ENCODE data around the gene DYNC2H1. TPM values are rescaled to one million over a fixed set of nuclear protein-coding genes. Genes with fewer than 3 reads are reported as not detected.

Gene DYNC2H1
- polyA plus RNA-seq, 1 donor (not counting 4 experiments of a cell fraction or from before 2014, with no cell fraction given): 18.5 TPM

DNA sequence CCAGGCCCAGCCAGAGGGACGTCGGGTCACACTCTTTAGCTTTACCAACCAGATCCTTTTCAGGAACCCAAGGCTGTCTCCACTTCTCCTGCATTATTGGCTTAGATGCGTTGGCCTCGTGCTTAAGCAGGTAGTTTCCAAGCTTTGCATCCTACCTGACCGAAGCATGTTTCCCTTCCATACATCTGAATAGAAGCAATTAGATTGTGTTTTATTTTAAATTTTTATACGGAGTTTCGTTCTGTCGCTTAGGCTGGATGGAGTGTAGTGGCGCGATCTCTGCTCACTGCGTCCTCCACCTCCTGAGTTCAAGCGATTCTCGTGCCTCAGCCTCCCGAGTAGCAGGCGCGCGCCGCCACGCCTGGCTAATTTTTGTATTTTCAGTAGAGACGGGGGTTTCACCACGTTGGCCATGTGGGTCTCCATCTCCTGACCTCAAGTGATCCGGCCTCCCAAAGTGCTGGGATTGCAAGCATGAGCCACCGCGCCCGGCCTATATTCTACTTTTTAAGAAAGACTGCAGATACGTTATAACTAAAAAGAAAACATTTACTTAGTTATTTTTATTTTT is 677 bp downstream of the DYNC2H1 start:
- H3K27ac ChIP-seq (ENCODE audit: control insufficient read depth, insufficient read depth, low read length): peak overlapping the region; percentile 93
- H3K27me3 ChIP-seq (ENCODE audit: control insufficient read depth, extremely low read depth, insufficient read depth, low read length): no peaks in the 10 kb centered on the region
- peaks cover 0 to 2% of the 10 kb centered on the region in 2 experiments for H3K36me3 ChIP-seq (ENCODE audit: control insufficient read depth in 2 of 2, extremely low read depth in 1 of 2, insufficient read depth in 2 of 2, low read length in 2 of 2)
- H4K20me1 ChIP-seq (ENCODE audit: control insufficient read depth, extremely low read depth, insufficient read depth, low read length): no peaks in the 10 kb centered on the region
- peaks cover 21% of the 10 kb centered on the region for H3K79me2 ChIP-seq (ENCODE audit: control insufficient read depth, insufficient read depth, low read length)
- DNase-seq (ENCODE audit: low read depth, low spot score) (no peak), FAIRE-seq (peak; percentile 99)
- TF ChIP-seq, protein P1, sequence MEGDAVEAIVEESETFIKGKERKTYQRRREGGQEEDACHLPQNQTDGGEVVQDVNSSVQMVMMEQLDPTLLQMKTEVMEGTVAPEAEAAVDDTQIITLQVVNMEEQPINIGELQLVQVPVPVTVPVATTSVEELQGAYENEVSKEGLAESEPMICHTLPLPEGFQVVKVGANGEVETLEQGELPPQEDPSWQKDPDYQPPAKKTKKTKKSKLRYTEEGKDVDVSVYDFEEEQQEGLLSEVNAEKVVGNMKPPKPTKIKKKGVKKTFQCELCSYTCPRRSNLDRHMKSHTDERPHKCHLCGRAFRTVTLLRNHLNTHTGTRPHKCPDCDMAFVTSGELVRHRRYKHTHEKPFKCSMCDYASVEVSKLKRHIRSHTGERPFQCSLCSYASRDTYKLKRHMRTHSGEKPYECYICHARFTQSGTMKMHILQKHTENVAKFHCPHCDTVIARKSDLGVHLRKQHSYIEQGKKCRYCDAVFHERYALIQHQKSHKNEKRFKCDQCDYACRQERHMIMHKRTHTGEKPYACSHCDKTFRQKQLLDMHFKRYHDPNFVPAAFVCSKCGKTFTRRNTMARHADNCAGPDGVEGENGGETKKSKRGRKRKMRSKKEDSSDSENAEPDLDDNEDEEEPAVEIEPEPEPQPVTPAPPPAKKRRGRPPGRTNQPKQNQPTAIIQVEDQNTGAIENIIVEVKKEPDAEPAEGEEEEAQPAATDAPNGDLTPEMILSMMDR (optimal IDR thresholded peaks at IDR 0.05 in 1 of 3, IDR thresholded peaks at IDR 0.05 in 1 of 3, conservative IDR thresholded peaks at IDR 0.05 in 1 of 3; ENCODE audit: extremely low read depth in 1 of 3, insufficient read depth in 2 of 3, low read length in 3 of 3): no peak
- TF ChIP-seq EZH2 (IDR thresholded peaks at IDR 0.05; ENCODE audit: low read length): no peak
- H3K4me2 ChIP-seq (ENCODE audit: control insufficient read depth, extremely low read depth, insufficient read depth, low read depth, low read length): peak overlapping the region; percentile 90
- H3K4me1 ChIP-seq (ENCODE audit: control insufficient read depth, extremely low read depth, insufficient read depth, low read length): peaks cover 19% of the 10 kb centered on the region
- H3K9me3 ChIP-seq (ENCODE audit: control insufficient read depth, low read depth, low read length): no peaks in the 10 kb centered on the region
- dilution Hi-C loops (cut with MboI; ENCODE audit: extremely low pct_ligation_motif_present, low sequenced_read_pairs): no loop called here
- peak overlapping the region; percentile 97 for H2AFZ ChIP-seq (ENCODE audit: control insufficient read depth, low read length)
- H3K9ac ChIP-seq (ENCODE audit: control insufficient read depth, extremely low read depth, insufficient read depth, low read length): peak overlapping the region; percentile 92
- peak overlapping the region; percentile 63 to 97 (median 92) for H3K4me3 ChIP-seq (ENCODE audit: control insufficient read depth in 2 of 3, extremely low read depth in 1 of 3, insufficient read depth in 2 of 3, low read depth in 1 of 3, low read length in 3 of 3)
- no peaks in the 10 kb centered on the region for H3K9me1 ChIP-seq (ENCODE audit: control insufficient read depth, extremely low read depth, insufficient read depth, low read length)

DNA sequence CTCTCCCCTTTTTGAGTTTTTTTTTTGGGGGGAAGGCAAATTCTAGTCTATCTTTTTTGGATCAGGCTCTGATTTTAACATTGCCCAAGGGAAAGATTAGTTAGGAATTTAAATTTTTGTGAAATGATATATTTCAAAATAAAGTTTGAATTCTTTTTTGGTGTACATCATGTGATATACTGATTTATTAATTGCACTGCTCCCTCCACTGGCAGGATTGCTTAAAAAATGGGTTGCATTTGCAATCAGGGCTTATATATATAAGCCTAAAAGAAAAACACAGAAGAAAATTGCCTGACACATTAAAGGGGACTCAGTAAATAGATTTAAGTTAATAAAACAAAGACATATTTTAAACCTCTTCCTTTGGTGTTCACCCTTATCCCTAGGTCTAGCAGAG is 1.2 kb downstream of the DYNC2H1 start:
- H3K9ac ChIP-seq (ENCODE audit: control insufficient read depth, extremely low read depth, insufficient read depth, low read length): peak overlapping the region; percentile 92
- no peaks in the 10 kb centered on the region for H3K9me1 ChIP-seq (ENCODE audit: control insufficient read depth, extremely low read depth, insufficient read depth, low read length)
- H3K9me3 ChIP-seq (ENCODE audit: control insufficient read depth, low read depth, low read length): no peaks in the 10 kb centered on the region
- H3K36me3 ChIP-seq (ENCODE audit: control insufficient read depth in 2 of 2, extremely low read depth in 1 of 2, insufficient read depth in 2 of 2, low read length in 2 of 2): peaks cover 0 to 2% of the 10 kb centered on the region in 2 experiments
- peak overlapping the region; percentile 63 to 97 (median 92) for H3K4me3 ChIP-seq (ENCODE audit: control insufficient read depth in 2 of 3, extremely low read depth in 1 of 3, insufficient read depth in 2 of 3, low read depth in 1 of 3, low read length in 3 of 3)
- H3K27ac ChIP-seq (ENCODE audit: control insufficient read depth, insufficient read depth, low read length): peak overlapping the region; percentile 93
- dilution Hi-C loops (cut with MboI; ENCODE audit: extremely low pct_ligation_motif_present, low sequenced_read_pairs): no loop called here
- no peak for DNase-seq (ENCODE audit: low read depth, low spot score)
- H4K20me1 ChIP-seq (ENCODE audit: control insufficient read depth, extremely low read depth, insufficient read depth, low read length): no peaks in the 10 kb centered on the region
- peaks cover 19% of the 10 kb centered on the region for H3K4me1 ChIP-seq (ENCODE audit: control insufficient read depth, extremely low read depth, insufficient read depth, low read length)
- no peaks in the 10 kb centered on the region for H3K27me3 ChIP-seq (ENCODE audit: control insufficient read depth, extremely low read depth, insufficient read depth, low read length)
- peak overlapping the region; percentile 90 for H3K4me2 ChIP-seq (ENCODE audit: control insufficient read depth, extremely low read depth, insufficient read depth, low read depth, low read length)
- H2AFZ ChIP-seq (ENCODE audit: control insufficient read depth, low read length): peak overlapping the region; percentile 97
- TF ChIP-seq EZH2 (IDR thresholded peaks at IDR 0.05; ENCODE audit: low read length): no peak
- TF ChIP-seq, protein P1 (optimal IDR thresholded peaks at IDR 0.05 in 1 of 3, IDR thresholded peaks at IDR 0.05 in 1 of 3, conservative IDR thresholded peaks at IDR 0.05 in 1 of 3; ENCODE audit: extremely low read depth in 1 of 3, insufficient read depth in 2 of 3, low read length in 3 of 3): peak in 1 of 3 experiments; percentile 29
- no peak for FAIRE-seq
- H3K79me2 ChIP-seq (ENCODE audit: control insufficient read depth, insufficient read depth, low read length): peaks cover 21% of the 10 kb centered on the region
